ENCODE results near the gene AP1G2. TPM values are rescaled to one million over a fixed set of nuclear protein-coding genes. Genes with fewer than 3 reads are reported as not detected.
A peak's percentile ranks its signal among the peaks of the same experiment; 100 is the strongest.

AP1G2 gene
- total and polyA plus RNA-seq, 2 of the 13 experiments (the other 11 are each of a cell fraction or from before 2014, with no cell fraction given) = 96.9 to 611 TPM

GRCh38 chr14:23582906-23583760, 15.5 kb upstream of the AP1G2 start (continued):
- no peak for TF ChIP-seq ZNF142 (CRISPR knock-in tag; IDR thresholded peaks at IDR 0.05)
- TF ChIP-seq CSRNP2 (CRISPR knock-in tag; conservative IDR thresholded peaks at IDR 0.05; ENCODE audit: low read depth) = no peak; the same call in 1 of the 2 replicates
- TF ChIP-seq SAP130 (CRISPR knock-in tag; IDR thresholded peaks at IDR 0.05; ENCODE audit: low read depth) = peak; percentile 77
- peak; percentile 68; the same call in 1 of the 2 replicates for TF ChIP-seq ZNF850 (CRISPR knock-in tag; conservative IDR thresholded peaks at IDR 0.05)
- TF ChIP-seq GPBP1L1 (CRISPR knock-in tag; IDR thresholded peaks at IDR 0.05) = no peak
- TF ChIP-seq SNAPC4 (CRISPR knock-in tag; IDR thresholded peaks at IDR 0.05) = no peak
- TF ChIP-seq ZNF567 (CRISPR knock-in tag; IDR thresholded peaks at IDR 0.05; ENCODE audit: borderline replicate concordance) = no peak
- no peak for TF ChIP-seq RXRA (CRISPR knock-in tag; IDR thresholded peaks at IDR 0.05)
- no peak for TF ChIP-seq SIX4 (CRISPR knock-in tag; IDR thresholded peaks at IDR 0.05)
- TF ChIP-seq AKAP8 (CRISPR knock-in tag; IDR thresholded peaks at IDR 0.05) = no peak
- no peak for TF ChIP-seq MIER3 (CRISPR knock-in tag; IDR thresholded peaks at IDR 0.05; ENCODE audit: borderline replicate concordance)
- peak; percentile 16 for TF ChIP-seq PCBP2 (optimal IDR thresholded peaks at IDR 0.05; ENCODE audit: low read depth, low read length, poor library complexity, severe bottlenecking)
- no peak for TF ChIP-seq REPIN1 (CRISPR knock-in tag; IDR thresholded peaks at IDR 0.05; ENCODE audit: borderline replicate concordance, low read depth)
